ENCODE results near the gene CBX6.

CBX6 gene

GRCh38 chr22:38869663-38870062 lies 2.4 kb downstream of the CBX6 start:
- in situ Hi-C loops (cut with HindIII; ENCODE audit: low sequenced_read_pairs) = no loop called here
- DNase-seq (ENCODE audit: low read depth) = no peak
- TF ChIP-seq CTCF (IDR thresholded peaks at IDR 0.05; ENCODE audit: low read depth, low read length, missing control alignments) = no peak
- H3K4me3 ChIP-seq (ENCODE audit: low read depth, low read length) = no peak overlapping the region

- no peak overlapping the region for H3K4me3 ChIP-seq (ENCODE audit: low read depth, low read length)
- DNase-seq (ENCODE audit: low read depth) = no peak
- in situ Hi-C loops (cut with HindIII; ENCODE audit: low sequenced_read_pairs) = no loop called here
- peak; percentile 95 for TF ChIP-seq CTCF (IDR thresholded peaks at IDR 0.05; ENCODE audit: low read depth, low read length, missing control alignments)
Measured at GRCh38 chr22:38868886-38869381, 3.1 kb downstream of the CBX6 start.

- no peak overlapping the region for H3K4me3 ChIP-seq (ENCODE audit: low read depth, low read length)
- in situ Hi-C loops (cut with HindIII; ENCODE audit: low sequenced_read_pairs) = no loop called here
- DNase-seq (ENCODE audit: low read depth) = no peak
- TF ChIP-seq CTCF (IDR thresholded peaks at IDR 0.05; ENCODE audit: low read depth, low read length, missing control alignments) = no peak
Measured at GRCh38 chr22:38868286-38868721, 3.7 kb downstream of the CBX6 start.

GRCh38 chr22:38867471-38868285 lies 4.3 kb downstream of the CBX6 start:
- in situ Hi-C loops (cut with HindIII; ENCODE audit: low sequenced_read_pairs) = no loop called here
- no peak for TF ChIP-seq CTCF (IDR thresholded peaks at IDR 0.05; ENCODE audit: low read depth, low read length, missing control alignments)
- no peak overlapping the region for H3K4me3 ChIP-seq (ENCODE audit: low read depth, low read length)
- no peak for DNase-seq (ENCODE audit: low read depth)

- no peak overlapping the region for H3K4me3 ChIP-seq (ENCODE audit: low read depth, low read length)
- no peak for TF ChIP-seq CTCF (IDR thresholded peaks at IDR 0.05; ENCODE audit: low read depth, low read length, missing control alignments)
- in situ Hi-C loops (cut with HindIII; ENCODE audit: low sequenced_read_pairs) = no loop called here
- DNase-seq (ENCODE audit: low read depth) = no peak
Measured at GRCh38 chr22:38867124-38867455, 4.9 kb downstream of the CBX6 start.

- no peak for TF ChIP-seq CTCF (IDR thresholded peaks at IDR 0.05; ENCODE audit: low read depth, low read length, missing control alignments)
- no peak overlapping the region for H3K4me3 ChIP-seq (ENCODE audit: low read depth, low read length)
- no peak for DNase-seq (ENCODE audit: low read depth)
- in situ Hi-C loops (cut with HindIII; ENCODE audit: low sequenced_read_pairs) = no loop called here
Measured at GRCh38 chr22:38866399-38867123, 5.5 kb downstream of the CBX6 start.

Data from astrocyte of the cerebellum (primary cell).